ENCODE results near the gene ROBO1. TPM values are rescaled to one million over a fixed set of nuclear protein-coding genes. Genes with fewer than 3 reads are reported as not detected.

ROBO1 gene
- total and polyA plus RNA-seq, 2 of the 13 experiments (the other 11 are each of a cell fraction or from before 2014, with no cell fraction given) = 52.2 to 71.0 TPM

GRCh38 chr3:79018671-79019136, 749.1 kb downstream of the ROBO1 start (continued):
- TF ChIP-seq ATF7-NPFF (CRISPR knock-in tag; IDR thresholded peaks at IDR 0.05; ENCODE audit: low read depth) = no peak
- no peak for TF ChIP-seq RFX1 (IDR thresholded peaks at IDR 0.05)
- no peak for TF ChIP-seq NFIB (CRISPR knock-in tag; IDR thresholded peaks at IDR 0.05; ENCODE audit: borderline replicate concordance)
- no peak for TF ChIP-seq SIX1 (CRISPR knock-in tag; IDR thresholded peaks at IDR 0.05; ENCODE audit: borderline replicate concordance)
- TF ChIP-seq DBP (CRISPR knock-in tag; IDR thresholded peaks at IDR 0.05; ENCODE audit: not compliant biosample characterization) = no peak
- TF ChIP-seq MTA3 (CRISPR knock-in tag; IDR thresholded peaks at IDR 0.05) = no peak
- no peak for TF ChIP-seq ZBTB40 (IDR thresholded peaks at IDR 0.05)
- TF ChIP-seq ZBTB40 (CRISPR knock-in tag; IDR thresholded peaks at IDR 0.05) = no peak
- TF ChIP-seq ZNF7 (CRISPR knock-in tag; IDR thresholded peaks at IDR 0.05) = no peak
- TF ChIP-seq EED (CRISPR knock-in tag; IDR thresholded peaks at IDR 0.05) = no peak
- TF ChIP-seq MED13 (CRISPR knock-in tag; IDR thresholded peaks at IDR 0.05) = no peak
- no peak for TF ChIP-seq MBD4 (IDR thresholded peaks at IDR 0.05; ENCODE audit: borderline replicate concordance, low read length)
- TF ChIP-seq ZNF781 (CRISPR knock-in tag; IDR thresholded peaks at IDR 0.05; ENCODE audit: borderline replicate concordance, not compliant biosample characterization) = no peak
- no peak for TF ChIP-seq ZNF251 (CRISPR knock-in tag; IDR thresholded peaks at IDR 0.05)
- no peak for TF ChIP-seq MAFG (CRISPR knock-in tag; IDR thresholded peaks at IDR 0.05)
- TF ChIP-seq ZMYM4 (CRISPR knock-in tag; IDR thresholded peaks at IDR 0.05) = no peak
- TF ChIP-seq, protein P1, sequence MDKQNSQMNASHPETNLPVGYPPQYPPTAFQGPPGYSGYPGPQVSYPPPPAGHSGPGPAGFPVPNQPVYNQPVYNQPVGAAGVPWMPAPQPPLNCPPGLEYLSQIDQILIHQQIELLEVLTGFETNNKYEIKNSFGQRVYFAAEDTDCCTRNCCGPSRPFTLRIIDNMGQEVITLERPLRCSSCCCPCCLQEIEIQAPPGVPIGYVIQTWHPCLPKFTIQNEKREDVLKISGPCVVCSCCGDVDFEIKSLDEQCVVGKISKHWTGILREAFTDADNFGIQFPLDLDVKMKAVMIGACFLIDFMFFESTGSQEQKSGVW (CRISPR knock-in tag; IDR thresholded peaks at IDR 0.05; ENCODE audit: borderline replicate concordance) = no peak
